NK-92 treated with Interleukin-12 subunit alpha and Interleukin-12 subunit beta, amount 100 ng/mL, for 24 hours (cell line): ENCODE data around the gene RELL2.
A peak's percentile ranks its signal among the peaks of the same experiment; 100 is the strongest.

Source experiments
- DNase-seq: peaks from one replicate; lab custom pipeline; 2025; lab: John Stamatoyannopoulos, UW

RELL2 gene

DNA sequence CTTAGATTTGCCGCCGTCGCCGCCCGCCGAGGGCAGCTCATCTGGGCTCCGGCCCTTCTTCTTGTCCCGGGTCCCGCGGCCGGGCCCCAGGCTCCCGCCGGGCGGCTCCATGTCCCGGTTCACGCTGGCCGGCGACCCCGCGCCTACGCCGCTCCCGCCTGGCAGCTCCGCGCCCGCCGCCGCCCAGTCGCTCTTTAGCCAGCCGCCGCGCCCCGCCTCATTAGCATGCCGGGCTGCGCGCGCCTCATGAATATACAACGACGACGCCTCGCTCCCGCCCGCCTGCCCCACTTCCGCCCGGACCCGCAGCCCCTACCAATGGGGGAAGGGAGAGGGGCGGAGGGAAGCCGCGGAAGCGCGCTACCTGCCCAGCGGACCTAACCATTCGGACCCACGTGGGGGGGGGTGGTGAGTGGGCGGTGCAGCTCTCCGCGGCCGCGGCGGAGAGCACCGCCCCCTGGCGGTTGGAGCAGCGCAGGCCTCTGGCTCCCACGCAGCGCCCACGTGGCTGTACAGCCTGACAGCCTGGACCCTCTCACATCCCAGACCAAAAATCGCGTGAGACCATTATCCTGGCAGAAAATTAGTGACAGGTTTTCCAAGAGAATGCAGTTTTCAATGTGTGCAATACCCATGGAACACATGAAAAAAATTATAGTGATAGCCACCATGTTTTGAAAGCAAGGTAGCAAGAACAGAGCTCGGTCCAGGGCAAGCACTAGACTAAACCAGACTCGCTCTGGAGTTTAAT is 17.8 kb upstream of the RELL2 start, which contains the start of gene DIAPH1:
Gene DIAPH1 (minus strand): TSS at position 197 of the 751 bp plus-strand sequence. CDS start 86 bp downstream, at position 111.
- DNase-seq, result peak; percentile 98

GRCh38 chr5:141623186-141623585 is 13.6 kb upstream of the RELL2 start:
- no peak for DNase-seq

GRCh38 chr5:141623611-141624010 is 13.2 kb upstream of the RELL2 start:
- no peak for DNase-seq

- no peak for DNase-seq
Observed at GRCh38 chr5:141628175-141628788, 8.5 kb upstream of the RELL2 start.

DNA sequence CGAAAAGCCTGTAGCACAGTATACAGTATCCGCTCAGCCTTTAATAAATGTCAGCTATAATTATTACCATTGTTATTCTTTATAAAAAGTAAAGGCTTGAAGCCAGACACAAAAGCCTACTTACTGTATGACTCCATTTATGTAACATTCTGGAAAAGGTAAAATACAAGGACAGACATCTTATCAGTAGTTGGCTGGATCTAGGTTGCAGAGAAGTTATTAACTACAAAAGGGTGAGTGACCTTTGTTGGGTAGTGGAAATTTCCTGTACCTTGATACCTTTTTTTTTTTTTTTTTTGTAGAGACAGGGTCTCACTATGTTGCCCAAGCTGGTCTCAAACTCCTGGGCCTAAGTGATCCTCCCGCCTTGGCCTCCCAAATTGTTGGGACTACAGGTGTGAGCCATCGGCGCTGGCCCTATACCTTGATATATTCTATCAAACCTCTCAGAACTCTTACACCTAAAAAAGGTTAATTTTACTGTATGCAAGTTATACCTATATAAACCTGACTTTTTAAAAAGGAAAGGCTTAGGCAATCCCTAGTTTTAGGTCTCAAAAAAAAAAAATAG is 6.1 kb upstream of the RELL2 start:
- no peak for DNase-seq

DNA sequence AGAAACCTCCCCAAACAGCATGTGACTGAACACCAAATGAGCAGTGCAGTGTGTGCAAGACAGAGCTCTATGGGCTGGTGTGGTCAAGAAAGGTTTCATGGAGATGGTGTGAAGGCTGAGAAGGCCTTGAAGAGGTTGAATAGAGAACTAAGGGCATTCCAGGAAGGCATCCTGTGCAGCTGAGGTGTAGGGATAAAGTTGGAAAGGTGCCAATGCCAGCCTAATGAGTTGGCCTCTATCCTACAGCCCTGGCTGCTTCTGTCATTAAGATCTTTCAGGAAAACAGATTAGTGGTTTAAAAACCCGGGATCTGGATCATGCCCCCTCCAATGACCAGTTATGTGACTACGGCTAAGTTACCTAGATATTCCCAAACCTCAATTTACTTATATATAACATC is 4.1 kb upstream of the RELL2 start:
- no peak for DNase-seq

DNA sequence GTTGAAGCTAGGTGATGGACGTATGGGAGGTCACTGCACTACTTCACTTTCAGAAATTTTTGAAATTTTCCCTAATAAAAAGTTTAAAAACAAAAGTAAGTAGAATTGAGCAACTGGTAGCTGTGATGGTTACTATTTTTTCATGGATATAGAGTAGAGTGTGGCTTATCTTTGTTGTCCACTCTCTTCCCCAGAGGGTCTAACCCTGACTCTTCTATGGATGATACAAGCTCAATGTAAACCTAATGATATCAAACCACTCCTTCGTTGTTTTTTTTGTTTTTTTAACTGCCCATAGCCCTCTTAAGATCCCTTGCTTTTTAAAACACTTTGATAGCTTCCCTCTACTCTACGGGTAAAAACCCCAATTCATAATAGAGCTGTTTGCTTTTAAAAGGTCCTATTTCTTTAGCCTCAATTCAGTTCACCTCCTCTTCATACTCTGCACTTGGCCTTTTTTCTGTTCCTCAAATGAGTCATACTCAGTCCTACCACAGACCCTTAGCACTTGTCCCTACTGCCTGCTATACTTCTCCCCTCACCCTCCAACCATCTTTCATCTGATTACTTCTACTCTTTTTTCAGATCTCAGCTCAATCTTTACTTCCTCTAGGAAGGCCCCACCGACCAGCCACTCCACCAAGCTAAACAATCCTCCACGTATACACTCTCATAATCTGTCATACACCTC is 2.8 kb upstream of the RELL2 start:
- no peak for DNase-seq

GRCh38 chr5:141634720-141635119 is 2.1 kb upstream of the RELL2 start:
- no peak for DNase-seq

DNA sequence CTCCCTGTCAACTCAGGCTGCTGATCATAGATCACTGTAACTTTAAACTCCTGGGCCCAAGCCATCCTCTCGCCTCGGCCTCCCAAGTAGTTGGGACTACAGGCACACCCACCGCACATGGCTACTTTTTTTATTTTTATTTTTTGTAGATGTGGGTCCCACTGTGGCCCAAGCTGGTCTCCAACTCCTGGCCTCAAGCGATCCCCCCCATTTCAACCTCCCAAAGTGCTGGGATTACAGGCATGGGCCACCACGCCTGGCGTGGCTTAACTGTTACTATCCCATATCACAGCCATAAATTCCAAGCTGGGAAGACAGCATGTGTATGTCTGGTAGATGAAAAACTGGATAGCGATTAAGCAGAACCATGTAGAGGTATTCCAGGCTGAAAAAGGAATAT is 1.2 kb upstream of the RELL2 start:
- DNase-seq, result no peak

DNA sequence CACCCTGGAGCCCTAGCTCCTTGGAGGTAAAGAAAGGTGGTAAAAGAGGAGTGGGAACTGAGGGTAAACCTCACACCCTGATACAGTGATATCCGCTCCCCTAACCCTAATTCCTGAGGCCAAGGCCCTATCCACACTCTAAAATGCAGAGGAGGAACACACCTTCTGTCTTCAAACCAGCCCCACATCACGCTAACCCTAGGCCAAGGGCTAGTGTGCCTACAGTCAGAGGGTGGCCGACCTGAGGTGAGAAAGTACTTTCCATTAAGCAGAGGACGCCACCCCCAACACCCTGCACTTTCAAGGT is 738 bp upstream of the RELL2 start:
- DNase-seq, result no peak

GRCh38 chr5:141637123-141637766 is 448 bp downstream of the RELL2 start:
- no peak for DNase-seq

DNA sequence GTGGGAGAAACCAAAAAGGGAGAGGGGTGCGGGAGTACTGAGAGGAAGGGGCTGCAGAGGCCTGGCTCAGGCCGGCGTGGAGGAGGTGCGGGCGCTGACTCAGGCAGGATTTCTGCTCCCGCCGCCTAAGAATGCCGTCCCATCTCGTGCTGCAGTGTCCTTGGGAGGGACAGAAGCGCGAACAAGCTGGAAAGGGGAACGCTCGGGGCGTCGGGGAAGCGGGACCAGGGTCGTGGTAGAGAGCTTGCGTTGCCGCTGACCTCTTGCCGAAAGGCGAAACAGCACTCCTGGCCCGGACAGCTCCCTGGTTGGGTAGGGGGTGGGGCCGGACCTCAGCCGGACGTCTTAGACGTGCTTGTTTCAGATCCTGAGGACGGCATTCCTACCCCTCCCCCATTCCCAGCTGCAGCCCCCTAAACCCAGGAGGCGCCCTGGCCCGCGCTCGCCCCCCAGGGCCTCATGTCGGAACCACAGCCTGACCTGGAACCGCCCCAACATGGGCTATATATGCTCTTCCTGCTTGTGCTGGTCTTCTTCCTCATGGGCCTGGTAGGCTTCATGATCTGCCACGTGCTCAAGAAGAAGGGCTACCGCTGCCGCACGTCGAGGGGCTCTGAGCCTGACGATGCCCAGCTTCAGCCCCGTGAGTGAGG is 1.1 kb downstream of the RELL2 start:
- no peak for DNase-seq

DNA sequence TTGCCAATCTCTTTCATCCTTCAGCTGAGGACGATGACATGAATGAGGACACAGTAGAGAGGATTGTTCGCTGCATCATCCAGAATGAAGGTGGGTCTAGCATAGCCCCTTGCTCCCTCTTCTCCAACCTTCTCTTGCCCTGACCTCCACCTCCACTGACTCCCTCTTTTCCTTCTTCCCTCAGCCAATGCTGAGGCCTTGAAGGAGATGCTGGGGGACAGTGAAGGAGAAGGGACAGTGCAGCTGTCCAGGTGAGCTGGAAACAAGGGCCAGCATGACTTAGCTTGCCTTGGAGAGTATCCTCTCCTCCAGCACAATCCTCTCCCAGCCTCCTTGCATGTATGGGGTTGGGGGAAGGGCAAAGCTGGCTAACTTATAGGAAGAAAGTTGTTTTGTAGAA is 2.0 kb downstream of the RELL2 start:
- DNase-seq, result no peak

- DNase-seq, result no peak
Observed at GRCh38 chr5:141639357-141640050, 2.7 kb downstream of the RELL2 start.

GRCh38 chr5:141640051-141640415 is 3.2 kb downstream of the RELL2 start:
- DNase-seq, result no peak

DNA sequence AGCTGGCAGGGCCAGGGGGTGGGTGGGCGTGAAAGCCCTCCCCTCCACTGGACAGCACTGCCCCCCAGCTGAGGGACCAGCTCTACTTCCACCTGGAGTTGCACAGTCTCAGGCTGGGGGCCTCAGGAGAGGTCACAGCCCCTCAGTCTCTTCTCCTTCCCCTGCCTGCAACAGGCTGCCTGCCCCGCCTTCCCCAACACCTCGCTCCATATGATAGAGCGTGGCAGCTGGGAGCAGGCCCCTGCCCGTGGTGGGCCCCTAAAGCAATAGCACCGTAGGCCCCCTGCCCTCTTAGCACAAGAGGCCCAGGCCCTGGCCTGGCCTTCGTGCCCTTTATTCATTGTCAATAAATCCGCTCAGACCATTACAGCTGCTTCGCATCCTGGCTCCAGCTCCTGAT is 3.9 kb downstream of the RELL2 start:
- DNase-seq, result no peak

- DNase-seq, result no peak
Observed at GRCh38 chr5:141641634-141642267, 5.0 kb downstream of the RELL2 start.

DNA sequence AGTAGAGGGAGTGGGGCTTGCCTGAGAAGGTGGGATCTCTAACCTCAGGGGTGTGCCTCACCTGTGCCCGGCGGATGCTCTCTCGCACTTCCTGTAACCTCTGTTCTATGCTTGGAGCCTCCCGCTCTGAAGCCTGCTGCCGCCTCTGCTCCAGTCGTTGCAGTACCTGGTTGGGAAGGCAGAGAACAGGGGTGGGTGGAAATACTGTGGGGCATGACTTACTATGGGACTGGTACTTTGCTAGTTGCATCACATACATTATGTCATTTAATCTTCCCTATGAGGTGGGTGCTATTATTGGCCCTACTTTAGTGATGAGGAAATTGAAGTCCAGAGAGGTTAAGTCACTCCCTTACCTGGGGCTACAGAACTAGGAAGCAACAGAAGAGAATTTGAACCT is 9.2 kb downstream of the RELL2 start:
- no peak for DNase-seq

DNA sequence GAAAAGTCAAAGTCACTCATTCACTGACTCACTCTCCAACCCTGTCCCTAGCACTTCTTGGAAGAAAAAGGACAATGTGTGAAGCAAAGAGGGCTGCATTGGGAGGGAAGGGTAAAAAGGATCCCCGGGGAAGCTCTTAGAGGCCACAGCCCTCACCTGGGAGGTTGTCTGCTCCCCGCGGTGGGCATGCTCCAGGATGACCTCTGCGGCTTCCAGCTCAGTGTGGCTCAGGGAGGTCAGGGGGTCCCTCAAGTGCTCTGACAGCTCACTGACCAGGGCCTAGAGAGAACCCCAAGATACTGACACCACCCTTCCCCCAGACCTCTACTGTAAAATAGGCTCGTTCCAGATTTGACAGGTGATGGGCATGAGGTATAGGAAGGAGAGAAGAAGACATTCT is 10.4 kb downstream of the RELL2 start:
- DNase-seq, result no peak

- DNase-seq, result no peak
Observed at GRCh38 chr5:141647851-141648250, 11.1 kb downstream of the RELL2 start.
